IMR-90 (cell line): ENCODE data around the gene MTTP. TPM values are rescaled to one million over a fixed set of nuclear protein-coding genes. Genes with fewer than 3 reads are reported as not detected.

Source experiments
- ATAC-seq: fragments of 200-7000 bp; cut with Tn5 transposase; 2 replicates; pipeline ENCODE4 v1.9.1; 2020; ENCODE audit warnings: low read depth, mild to moderate bottlenecking, moderate library complexity
- BruUV-seq: library from RNA; stranded (reverse); fragments of 400-500 nt; replicated peaks from 2 replicates; lab custom pipeline; 2021; lab: Mats Ljungman, UMichigan
- CTCF ChIA-PET: fragments of 300-600 bp; formaldehyde crosslinking; extraction: SDS; loops from one replicate; lab custom pipeline; 2021; ENCODE audit warnings: antibody characterized with exemption; lab: Yijun Ruan, JAX
- POLR2A ChIA-PET: fragments of 300-600 bp; sonication (Branson Sonifier 250); formaldehyde crosslinking; loops from one replicate; lab custom pipeline; 2022; ENCODE audit warnings: antibody characterized with exemption; ENCODE audit not compliant: unreplicated experiment; lab: Charles Lee
- DNase-seq: peaks from one replicate; pipeline ENCODE4 v3.0.0; 2013
- H2AFZ ChIP-seq: replicated peaks from 2 replicates; pipeline ENCODE3; 2013; ENCODE audit warnings: low read length, mild to moderate bottlenecking; ENCODE audit not compliant: poor library complexity
- H2AK5ac ChIP-seq: 2 replicates; pipeline ENCODE4 v1.6.1; 2013; ENCODE audit warnings: low read depth, low read length, inconsistent platforms
- H2AK9ac ChIP-seq: replicated peaks from 2 replicates; pipeline ENCODE3; 2013; ENCODE audit warnings: mild to moderate bottlenecking, low read depth, low read length, moderate library complexity; ENCODE audit not compliant: poor library complexity
- H2BK120ac ChIP-seq: 2 replicates; pipeline ENCODE4 v1.6.1; 2013; ENCODE audit warnings: low read depth, low read length, inconsistent platforms
- H2BK15ac ChIP-seq: 3 replicates; pipeline ENCODE4 v1.6.1; 2013; ENCODE audit warnings: low read depth, low read length, inconsistent platforms
- H2BK20ac ChIP-seq: 2 replicates; pipeline ENCODE4 v1.6.1; 2013; ENCODE audit warnings: low read depth, mild to moderate bottlenecking, inconsistent platforms, low read length, moderate library complexity
- H2BK5ac ChIP-seq: 2 replicates; pipeline ENCODE4 v1.6.1; 2013; ENCODE audit warnings: mild to moderate bottlenecking, low read depth, low read length, inconsistent platforms; ENCODE audit not compliant: poor library complexity, severe bottlenecking
- H3K14ac ChIP-seq: replicated peaks from 2 replicates; pipeline ENCODE4 v1.6.1; 2013; ENCODE audit warnings: low read depth, low read length, inconsistent platforms
- H3K18ac ChIP-seq: 2 replicates; pipeline ENCODE4 v1.6.1; 2013; ENCODE audit warnings: low read depth, low read length, control low read depth
- H3K23ac ChIP-seq: 2 replicates; pipeline ENCODE4 v1.6.1; 2013; ENCODE audit warnings: low read depth, low read length, inconsistent platforms
- H3K27ac ChIP-seq: 2 replicates; pipeline ENCODE4 v1.5.1; 2013; ENCODE audit warnings: mild to moderate bottlenecking, control low read depth, low read length; ENCODE audit not compliant: insufficient read depth
- H3K27me3 ChIP-seq: 2 replicates; pipeline ENCODE4 v1.6.1; 2013; ENCODE audit warnings: low read length; ENCODE audit not compliant: control insufficient read depth, insufficient read depth
- H3K36me3 ChIP-seq: 2 replicates; pipeline ENCODE4 v1.6.1; 2013; ENCODE audit warnings: low read length, mixed read lengths; ENCODE audit not compliant: control insufficient read depth, insufficient read depth
- H3K4ac ChIP-seq: 2 replicates; pipeline ENCODE4 v1.6.1; 2013; ENCODE audit warnings: low read depth, low read length, inconsistent platforms
- H3K4me1 ChIP-seq: 2 replicates; pipeline ENCODE4 v1.6.1; 2013; ENCODE audit warnings: low read length, mixed read lengths; ENCODE audit not compliant: control insufficient read depth, insufficient read depth
- H3K4me2 ChIP-seq: 2 replicates; pipeline ENCODE4 v1.6.1; 2013; ENCODE audit warnings: low read depth, mild to moderate bottlenecking, control low read depth, low read length, moderate library complexity
- H3K4me3 ChIP-seq: 2 replicates; pipeline ENCODE4 v1.5.1; 2013; ENCODE audit warnings: low read depth, mild to moderate bottlenecking, control low read depth, low read length, moderate library complexity; ENCODE audit not compliant: insufficient read depth
- H3K56ac ChIP-seq: 2 replicates; pipeline ENCODE4 v1.6.1; 2013; ENCODE audit warnings: low read length, inconsistent platforms; ENCODE audit not compliant: insufficient read depth; ENCODE audit errors: extremely low read depth
- H3K79me1 ChIP-seq, 2 experiments: 2 replicates each; pipeline ENCODE4 v1.6.1; 2013; ENCODE audit warnings: low read length in 2 of 2, inconsistent platforms in 1 of 2, low read depth in 1 of 2
- H3K9ac ChIP-seq: 2 replicates; pipeline ENCODE4 v1.6.1; 2013; ENCODE audit warnings: low read depth, low read length, control low read depth
- H3K9me1 ChIP-seq: 2 replicates; pipeline ENCODE4 v1.6.1; 2013; ENCODE audit warnings: low read length, inconsistent platforms; ENCODE audit not compliant: insufficient read depth
- H3K9me3 ChIP-seq: 2 replicates; pipeline ENCODE4 v1.6.1; 2013; ENCODE audit warnings: low read length; ENCODE audit not compliant: control insufficient read depth, insufficient read depth
- H4K20me1 ChIP-seq: 2 replicates; pipeline ENCODE4 v1.6.1; 2013; ENCODE audit warnings: low read length, inconsistent platforms; ENCODE audit not compliant: insufficient read depth
- H4K5ac ChIP-seq: 2 replicates; pipeline ENCODE4 v1.6.1; 2013; ENCODE audit warnings: mild to moderate bottlenecking, low read depth, low read length, control low read depth
- H4K8ac ChIP-seq, 2 experiments: 2 replicates each; pipeline ENCODE4 v1.6.1; 2013; ENCODE audit warnings: low read depth in 2 of 2, low read length in 2 of 2, control low read depth in 1 of 2, inconsistent platforms in 1 of 2
- H4K91ac ChIP-seq: 2 replicates; pipeline ENCODE4 v1.6.1; 2013; ENCODE audit warnings: low read depth, low read length, inconsistent platforms; ENCODE audit not compliant: insufficient read depth
- BHLHE40 ChIP-seq: fragments of 150-350 bp; IDR thresholded peaks from 2 replicates; pipeline ENCODE4 v1.6.1; 2016; ENCODE audit warnings: mild to moderate bottlenecking, low read depth, low read length
- CEBPB ChIP-seq: IDR thresholded peaks from 2 replicates; pipeline ENCODE4 v1.6.1; 2012; ENCODE audit warnings: low read depth, low read length, improper control_type of control experiment
- CHD1 ChIP-seq: IDR thresholded peaks from 2 replicates; pipeline ENCODE4 v1.6.1; 2012; ENCODE audit warnings: low read depth, low read length, improper control_type of control experiment
- CTCF ChIP-seq: conservative IDR thresholded peaks from 2 replicates; pipeline ENCODE4 v1.5.1; 2012; ENCODE audit warnings: mild to moderate bottlenecking, low read depth, low read length, improper control_type of control experiment
- FOS ChIP-seq: fragments of 150-350 bp; IDR thresholded peaks from 2 replicates; pipeline ENCODE4 v1.6.1; 2016; ENCODE audit warnings: low read depth, low read length
- MAFK ChIP-seq: IDR thresholded peaks from 2 replicates; pipeline ENCODE4 v1.6.1; 2012; ENCODE audit warnings: low read depth, low read length, improper control_type of control experiment
- MAZ ChIP-seq: IDR thresholded peaks from 2 replicates; pipeline ENCODE4 v1.6.1; 2012; ENCODE audit warnings: low read depth, mild to moderate bottlenecking, low read length, improper control_type of control experiment, moderate library complexity, borderline replicate concordance
- POLR2A ChIP-seq: IDR thresholded peaks from 2 replicates; pipeline ENCODE4 v1.6.1; 2012; ENCODE audit warnings: mild to moderate bottlenecking, low read depth, low read length
- RAD21 ChIP-seq: IDR thresholded peaks from 2 replicates; pipeline ENCODE4 v1.6.1; 2012; ENCODE audit warnings: low read length, improper control_type of control experiment
- RCOR1 ChIP-seq: IDR thresholded peaks from 2 replicates; pipeline ENCODE4 v1.6.1; 2012; ENCODE audit warnings: mild to moderate bottlenecking, low read length, improper control_type of control experiment; ENCODE audit not compliant: insufficient replicate concordance
- RFX5 ChIP-seq: IDR thresholded peaks from 2 replicates; pipeline ENCODE4 v1.8.0; 2012; ENCODE audit warnings: low read depth, mild to moderate bottlenecking, low read length, moderate library complexity
- WGBS, 2 experiments: methylation state at CpG; one replicate each; pipeline versions ENCODE4 v1.1.5 to v1.1.7; 2013; ENCODE audit warnings: missing lambda C conversion rate in 2 of 2; ENCODE audit not compliant: insufficient read length in 1 of 2; ENCODE audit errors: extremely low coverage in 2 of 2; 5-methylcytosine and 5-hydroxymethylcytosine counted together
- dilution Hi-C: fragments of 300-500 bp; cut with HindIII; formaldehyde crosslinking; loops from one replicate; pipeline ENCODE4 v1.14.3; 2018; ENCODE audit warnings: low sequenced_read_pairs; ENCODE audit not compliant: unreplicated experiment
- in situ Hi-C: fragments of 300-500 bp; cut with MboI; formaldehyde crosslinking; loops from 3 replicates; pipeline ENCODE4 v1.14.3; 2019; ENCODE audit warnings: low sequenced_read_pairs, inconsistent platforms, mixed read lengths
- intact Hi-C: fragments of 100-400 bp; cut with micrococcal nuclease; formaldehyde crosslinking; loops from 2 replicates; pipeline ENCODE4 v1.10.0; 2022
- polyA plus RNA-seq, 3 experiments: library from polyadenylated mRNA; depleted of rRNA; stranded (reverse); fragments of >200 nt; gene quantifications; 2 replicates each; pipeline ENCODE4 v1.2.3, GENCODE V29; 2012; ENCODE audit warnings: low replicate concordance in 1 of 3
- total RNA-seq: library from RNA; depleted of rRNA; stranded (reverse); fragments of >200 nt; gene quantifications from 2 replicates; pipeline ENCODE4 v1.2.3, GENCODE V29; 2012

MTTP gene
- total and polyA plus RNA-seq, 2 of the 4 experiments (the other 2 are of a cell fraction): under 0.01 to 0.03 TPM

- no peak overlapping the region for H3K14ac ChIP-seq
- dilution Hi-C loops (no loop called here), intact Hi-C loops (no loop called here), in situ Hi-C loops (no loop called here)
- no peak overlapping the region for H4K5ac ChIP-seq
- H3K27ac ChIP-seq: no peak overlapping the region
- no peaks in the 10 kb centered on the region for H4K20me1 ChIP-seq
- H3K4me2 ChIP-seq: no peak overlapping the region
- no peak overlapping the region for H3K9ac ChIP-seq
- TF ChIP-seq CEBPB: no peak
- no peak for TF ChIP-seq MAFK
- TF ChIP-seq RCOR1: no peak
- TF ChIP-seq FOS: no peak
- TF ChIP-seq RFX5: no peak
- no peak for TF ChIP-seq CHD1
- no peak for TF ChIP-seq RAD21
- TF ChIP-seq BHLHE40: no peak
- TF ChIP-seq POLR2A: no peak
- TF ChIP-seq CTCF: no peak
- TF ChIP-seq MAZ: no peak
- no peak overlapping the region for H2BK20ac ChIP-seq
- no TSS peak for BruUV-seq
- no peak overlapping the region for H3K56ac ChIP-seq
- ChIA-PET CTCF (interaction anchor here (0.6 kb wide), 1 partner anchor 20 kb away, joined by 4 read pairs; no protein-coding TSS in a partner anchor), POLR2A (no interaction called here)
- no peaks in the 10 kb centered on the region for H3K79me1 ChIP-seq
- no peaks in the 10 kb centered on the region for H3K9me1 ChIP-seq
- no peak overlapping the region for H3K4ac ChIP-seq
- no peak overlapping the region for H2BK5ac ChIP-seq
- H3K9me3 ChIP-seq: no peaks in the 10 kb centered on the region
- H4K8ac ChIP-seq: no peak overlapping the region
- no peak overlapping the region for H4K91ac ChIP-seq
- H2AK9ac ChIP-seq: no peak overlapping the region
- no peaks in the 10 kb centered on the region for H3K27me3 ChIP-seq
- H3K4me3 ChIP-seq: no peak overlapping the region
- H2AFZ ChIP-seq: no peak overlapping the region
- H3K18ac ChIP-seq: no peak overlapping the region
- DNase-seq (no peak), ATAC-seq (no peak)
- H2BK15ac ChIP-seq: no peak overlapping the region
- H3K23ac ChIP-seq: no peak overlapping the region
- no peaks in the 10 kb centered on the region for H3K4me1 ChIP-seq
- no peak overlapping the region for H2BK120ac ChIP-seq
- H3K36me3 ChIP-seq: no peaks in the 10 kb centered on the region
- no peak overlapping the region for H2AK5ac ChIP-seq
- 20% methylated on average over 1 of the region's 5 CpGs; no CpG with 5 or more reads in 1 of the 2 experiments for WGBS, 2 experiments
Measured at GRCh38 chr4:99637174-99637573, 62.5 kb downstream of the MTTP start.
